GM19395 (cell line): ENCODE results near the gene HMGB3.
"Not testable (repeated sequence)": the region's sequence is repeated elsewhere in the genome, so short reads cannot be mapped to it uniquely, and the experiment has no call there.

Experiments
- ATAC-seq: cut with Tn5 transposase; IDR thresholded peaks from one replicate; pipeline ENCODE4 v1.9.1; 2021; ENCODE audit warnings: mild to moderate bottlenecking, moderate library complexity; ENCODE audit not compliant: unreplicated experiment

HMGB3 gene

GRCh38 chrX:150982788-150983520 is at the start of gene HMGB3:
HMGB3 (plus strand) TSS chrX:150983335; CDS start chrX:150985600, 2,265 bp downstream.
- ATAC-seq: peak; percentile 95

- no peak for ATAC-seq
Observed at GRCh38 chrX:150933945-150934350, 49.2 kb upstream of the HMGB3 start.

- no peak for ATAC-seq
Observed at GRCh38 chrX:150934453-150934852, 48.7 kb upstream of the HMGB3 start.

GRCh38 chrX:150935467-150935866 is 47.7 kb upstream of the HMGB3 start:
- ATAC-seq: no peak

GRCh38 chrX:150936556-150936955 is 46.6 kb upstream of the HMGB3 start:
- ATAC-seq: no peak

GRCh38 chrX:150940844-150941495 is 42.2 kb upstream of the HMGB3 start:
- ATAC-seq: no peak

GRCh38 chrX:150941580-150941979 is 41.6 kb upstream of the HMGB3 start:
- ATAC-seq: no peak

- ATAC-seq: no peak
Observed at GRCh38 chrX:150942942-150943594, 40.1 kb upstream of the HMGB3 start.

GRCh38 chrX:150944233-150944632 is 38.9 kb upstream of the HMGB3 start:
- no peak for ATAC-seq

GRCh38 chrX:150954951-150955350 is 28.2 kb upstream of the HMGB3 start:
- ATAC-seq: no peak

- no peak for ATAC-seq
Observed at GRCh38 chrX:150955590-150955989, 27.5 kb upstream of the HMGB3 start.

- no peak for ATAC-seq
Observed at GRCh38 chrX:150958177-150958576, 25.0 kb upstream of the HMGB3 start.

GRCh38 chrX:150959557-150959956 is 23.6 kb upstream of the HMGB3 start:
- ATAC-seq: no peak

GRCh38 chrX:150961631-150962030 is 21.5 kb upstream of the HMGB3 start:
- ATAC-seq: no peak

GRCh38 chrX:150964416-150964815 is 18.7 kb upstream of the HMGB3 start:
- ATAC-seq: not testable (repeated sequence)

GRCh38 chrX:150966235-150966634 is 16.9 kb upstream of the HMGB3 start:
- no peak for ATAC-seq

- no peak for ATAC-seq
Observed at GRCh38 chrX:150966742-150967141, 16.4 kb upstream of the HMGB3 start.

GRCh38 chrX:150967786-150968185 is 15.3 kb upstream of the HMGB3 start:
- ATAC-seq: no peak

- no peak for ATAC-seq
Observed at GRCh38 chrX:150968862-150969720, 14.0 kb upstream of the HMGB3 start.

- no peak for ATAC-seq
Observed at GRCh38 chrX:150972450-150972849, 10.7 kb upstream of the HMGB3 start.
